ENCODE results near the gene C15orf39.

C15orf39 gene

GRCh38 chr15:75202251-75203016 is 752 bp downstream of the C15orf39 start (continued):
- TF ChIP-seq ZSCAN4 (tag by site-specific recombination; IDR thresholded peaks at IDR 0.05) (no peak), ZNF571 (tag by site-specific recombination; IDR thresholded peaks at IDR 0.05) (no peak), ZNF132 (tag by site-specific recombination; IDR thresholded peaks at IDR 0.05; ENCODE audit: borderline replicate concordance) (no peak), ZXDB (tag by site-specific recombination; IDR thresholded peaks at IDR 0.05) (peak; percentile 72), ZNF341 (tag by site-specific recombination; IDR thresholded peaks at IDR 0.05; ENCODE audit: low read depth) (peak; percentile 93), HOXD13 (CRISPR knock-in tag; IDR thresholded peaks at IDR 0.05; ENCODE audit: borderline replicate concordance) (no peak), ZNF426 (tag by site-specific recombination; IDR thresholded peaks at IDR 0.05) (no peak), PRDM4 (tag by site-specific recombination; IDR thresholded peaks at IDR 0.05) (no peak), ZNF777 (tag by site-specific recombination; IDR thresholded peaks at IDR 0.05; ENCODE audit: borderline replicate concordance) (no peak), IKZF3 (tag by site-specific recombination; IDR thresholded peaks at IDR 0.05) (no peak), MYNN (tag by site-specific recombination; IDR thresholded peaks at IDR 0.05; ENCODE audit: borderline replicate concordance) (no peak), ZNF510 (tag by site-specific recombination; IDR thresholded peaks at IDR 0.05; ENCODE audit: insufficient replicate concordance) (no peak), ZNF26 (tag by site-specific recombination; IDR thresholded peaks at IDR 0.05) (no peak), ZNF701 (tag by site-specific recombination; IDR thresholded peaks at IDR 0.05) (no peak), ZNF624 (tag by site-specific recombination; IDR thresholded peaks at IDR 0.05) (no peak), TSHZ1 (tag by site-specific recombination; IDR thresholded peaks at IDR 0.05; ENCODE audit: borderline replicate concordance) (no peak), ZNF768 (tag by site-specific recombination; IDR thresholded peaks at IDR 0.05) (no peak; the same call in 1 of the 2 replicates), ZBTB48 (tag by site-specific recombination; IDR thresholded peaks at IDR 0.05) (peak; percentile 70; the same call in 1 of the 2 replicates), ZNF394 (tag by site-specific recombination; IDR thresholded peaks at IDR 0.05; ENCODE audit: borderline replicate concordance) (no peak), KLF16 (tag by site-specific recombination; IDR thresholded peaks at IDR 0.05) (peak; percentile 45; the same call in 1 of the 2 replicates), MZF1 (tag by site-specific recombination; IDR thresholded peaks at IDR 0.05; ENCODE audit: borderline replicate concordance) (no peak), ZNF175 (tag by site-specific recombination; IDR thresholded peaks at IDR 0.05) (no peak), ZNF354C (tag by site-specific recombination; IDR thresholded peaks at IDR 0.05; ENCODE audit: borderline replicate concordance, low read depth) (no peak), ZNF146 (tag by site-specific recombination; IDR thresholded peaks at IDR 0.05) (no peak), ZNF521 (tag by site-specific recombination; IDR thresholded peaks at IDR 0.05) (no peak), ZNF843 (tag by site-specific recombination; IDR thresholded peaks at IDR 0.05) (peak; percentile 29), ZSCAN16 (tag by site-specific recombination; IDR thresholded peaks at IDR 0.05) (no peak)
- TF ChIP-seq, protein P1, sequence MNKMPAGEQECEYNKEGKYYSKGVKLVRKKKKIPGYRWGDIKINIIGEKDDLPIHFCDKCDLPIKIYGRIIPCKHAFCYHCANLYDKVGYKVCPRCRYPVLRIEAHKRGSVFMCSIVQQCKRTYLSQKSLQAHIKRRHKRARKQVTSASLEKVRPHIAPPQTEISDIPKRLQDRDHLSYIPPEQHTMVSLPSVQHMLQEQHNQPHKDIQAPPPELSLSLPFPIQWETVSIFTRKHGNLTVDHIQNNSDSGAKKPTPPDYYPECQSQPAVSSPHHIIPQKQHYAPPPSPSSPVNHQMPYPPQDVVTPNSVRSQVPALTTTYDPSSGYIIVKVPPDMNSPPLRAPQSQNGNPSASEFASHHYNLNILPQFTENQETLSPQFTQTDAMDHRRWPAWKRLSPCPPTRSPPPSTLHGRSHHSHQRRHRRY (tag by site-specific recombination; IDR thresholded peaks at IDR 0.05): no peak
- TF ChIP-seq, protein P2, sequence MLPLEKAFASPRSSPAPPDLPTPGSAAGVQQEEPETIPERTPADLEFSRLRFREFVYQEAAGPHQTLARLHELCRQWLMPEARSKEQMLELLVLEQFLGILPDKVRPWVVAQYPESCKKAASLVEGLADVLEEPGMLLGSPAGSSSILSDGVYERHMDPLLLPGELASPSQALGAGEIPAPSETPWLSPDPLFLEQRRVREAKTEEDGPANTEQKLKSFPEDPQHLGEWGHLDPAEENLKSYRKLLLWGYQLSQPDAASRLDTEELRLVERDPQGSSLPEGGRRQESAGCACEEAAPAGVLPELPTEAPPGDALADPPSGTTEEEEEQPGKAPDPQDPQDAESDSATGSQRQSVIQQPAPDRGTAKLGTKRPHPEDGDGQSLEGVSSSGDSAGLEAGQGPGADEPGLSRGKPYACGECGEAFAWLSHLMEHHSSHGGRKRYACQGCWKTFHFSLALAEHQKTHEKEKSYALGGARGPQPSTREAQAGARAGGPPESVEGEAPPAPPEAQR (tag by site-specific recombination; IDR thresholded peaks at IDR 0.05): no peak

All from HEK293 (cell line).